MM.1S (cell line): Measurements from ENCODE around the gene FAM83F.
"Not testable (repeated sequence)": the region's sequence is repeated elsewhere in the genome, so short reads cannot be mapped to it uniquely, and the experiment has no call there.

Experiments
- DNase-seq: peaks from one replicate; pipeline ENCODE4 v3.0.0-alpha.2; 2015
- H2AFZ ChIP-seq: fragments of 300-600 bp; sonication (generic); 2 replicates; pipeline ENCODE4 v1.6.0; 2016; ENCODE audit warnings: antibody characterized with exemption, low read length
- H3F3A ChIP-seq: fragments of 300-600 bp; sonication (generic); 2 replicates; pipeline ENCODE4 v1.6.1; 2016; ENCODE audit warnings: mild to moderate bottlenecking, antibody characterized with exemption, low read length, moderate library complexity, mixed read lengths; ENCODE audit not compliant: insufficient read depth
- H3K27ac ChIP-seq: fragments of 300-600 bp; sonication (generic); 2 replicates; pipeline ENCODE4 v1.5.1; 2016; ENCODE audit warnings: mild to moderate bottlenecking, low read length
- H3K27me3 ChIP-seq: fragments of 300-600 bp; sonication (generic); replicated peaks from 2 replicates; pipeline ENCODE4 v1.6.0; 2016; ENCODE audit warnings: low read length; ENCODE audit not compliant: insufficient read depth
- H3K36me3 ChIP-seq: fragments of 300-600 bp; sonication (generic); replicated peaks from 2 replicates; pipeline ENCODE4 v1.6.1; 2016; ENCODE audit warnings: mild to moderate bottlenecking, low read length, mixed read lengths; ENCODE audit not compliant: insufficient read depth
- H3K4me1 ChIP-seq: fragments of 300-600 bp; sonication (generic); 2 replicates; pipeline ENCODE4 v1.6.1; 2016; ENCODE audit warnings: low read length, mixed read lengths
- H3K4me2 ChIP-seq: fragments of 300-600 bp; sonication (generic); 2 replicates; pipeline ENCODE4 v1.6.0; 2016; ENCODE audit warnings: low read depth, low read length
- H3K4me3 ChIP-seq: fragments of 300-600 bp; sonication (generic); 2 replicates; pipeline ENCODE4 v1.5.1; 2016; ENCODE audit warnings: low read length, mixed read lengths
- H3K79me2 ChIP-seq: fragments of 300-600 bp; sonication (generic); 2 replicates; pipeline ENCODE4 v1.6.1; 2016; ENCODE audit warnings: mixed run types, low read length, mixed read lengths
- H3K9ac ChIP-seq: fragments of 300-600 bp; sonication (generic); 2 replicates; pipeline ENCODE4 v1.6.1; 2016; ENCODE audit warnings: low read length, mixed read lengths
- H3K9me2 ChIP-seq: fragments of 300-600 bp; sonication (generic); replicated peaks from 2 replicates; pipeline ENCODE4 v1.6.1; 2016; ENCODE audit warnings: mild to moderate bottlenecking, low read length, mixed read lengths; ENCODE audit not compliant: insufficient read depth
- H3K9me3 ChIP-seq: fragments of 300-600 bp; sonication (generic); replicated peaks from 2 replicates; pipeline ENCODE4 v1.6.1; 2016; ENCODE audit warnings: mild to moderate bottlenecking, low read length, mixed read lengths; ENCODE audit not compliant: insufficient read depth
- H4K20me1 ChIP-seq: fragments of 300-600 bp; sonication (generic); 2 replicates; pipeline ENCODE4 v1.6.1; 2016; ENCODE audit warnings: mild to moderate bottlenecking, low read length, moderate library complexity, mixed read lengths; ENCODE audit not compliant: insufficient read depth
- CTCF ChIP-seq: fragments of 300-600 bp; sonication (generic); IDR thresholded peaks from 2 replicates; pipeline ENCODE4 v1.5.1; 2016; ENCODE audit warnings: antibody characterized with exemption, low read length, mixed read lengths
- EZH2 ChIP-seq: fragments of 300-600 bp; sonication (generic); optimal IDR thresholded peaks from 2 replicates; pipeline ENCODE3; 2017; ENCODE audit warnings: low read depth, mild to moderate bottlenecking, antibody characterized with exemption, low read length, mixed read lengths
- EZH2phosphoT487 ChIP-seq: fragments of 300-600 bp; sonication (generic); IDR thresholded peaks from 2 replicates; pipeline ENCODE4 v1.6.1; 2018; ENCODE audit warnings: antibody characterized with exemption, low read length

Gene FAM83F

GRCh38 chr22:39991159-39991860 is 3.4 kb upstream of the FAM83F start:
- TF ChIP-seq CTCF = no peak
- no peak for TF ChIP-seq EZH2
- no peak for TF ChIP-seq EZH2phosphoT487
- Histone ChIP-seq H3K27ac (no peak overlapping the region), H3K27me3 (no peaks in the 10 kb centered on the region)

GRCh38 chr22:39992088-39992826 is 2.5 kb upstream of the FAM83F start:
- no peak overlapping the region for H3K9ac ChIP-seq
- H4K20me1 ChIP-seq = no peaks in the 10 kb centered on the region
- no peak overlapping the region for H3K4me2 ChIP-seq
- H3K36me3 ChIP-seq = no peaks in the 10 kb centered on the region
- TF ChIP-seq EZH2phosphoT487 (no peak), CTCF (no peak), EZH2 (no peak)
- H3F3A ChIP-seq = no peaks in the 10 kb centered on the region
- H3K9me3 ChIP-seq = no peaks in the 10 kb centered on the region
- H3K9me2 ChIP-seq = no peaks in the 10 kb centered on the region
- H3K79me2 ChIP-seq = no peaks in the 10 kb centered on the region
- DNase-seq = no peak
- H3K4me1 ChIP-seq = no peaks in the 10 kb centered on the region
- no peaks in the 10 kb centered on the region for H3K27me3 ChIP-seq
- no peak overlapping the region for H2AFZ ChIP-seq
- H3K4me3 ChIP-seq = no peak overlapping the region
- H3K27ac ChIP-seq = no peak overlapping the region

More at GRCh38 chr22:39991159-39991860, 3.4 kb upstream of the FAM83F start:
- Histone ChIP-seq H2AFZ (no peak overlapping the region), H3K4me3 (no peak overlapping the region), H3F3A (no peaks in the 10 kb centered on the region), H3K9me2 (no peaks in the 10 kb centered on the region), H3K36me3 (no peaks in the 10 kb centered on the region), H3K4me1 (no peaks in the 10 kb centered on the region), H3K9me3 (no peaks in the 10 kb centered on the region), H3K9ac (no peak overlapping the region), H3K79me2 (no peaks in the 10 kb centered on the region), H4K20me1 (no peaks in the 10 kb centered on the region), H3K4me2 (no peak overlapping the region)
- DNase-seq = no peak

- H3K4me1 ChIP-seq, H3K36me3 ChIP-seq: not testable (repeated sequence)
Measured at GRCh38 chr22:39992894-39993293, 1.9 kb upstream of the FAM83F start.

More at GRCh38 chr22:39992894-39993293, 1.9 kb upstream of the FAM83F start:
- not testable (repeated sequence) for H3F3A ChIP-seq, H3K9me2 ChIP-seq, H3K27me3 ChIP-seq, H4K20me1 ChIP-seq, H3K9ac ChIP-seq, H2AFZ ChIP-seq, H3K4me3 ChIP-seq, H3K79me2 ChIP-seq, H3K27ac ChIP-seq, H3K9me3 ChIP-seq, DNase-seq, H3K4me2 ChIP-seq
